Stimulated activated naive CD4-positive, alpha-beta T cell (primary cell): Measurements from ENCODE around the gene PROP1.
"Not testable (repeated sequence)": the region's sequence is repeated elsewhere in the genome, so short reads cannot be mapped to it uniquely, and the experiment has no call there.

ENCODE experiments used
- DNase-seq, 6 experiments: peaks; one replicate each; lab custom pipeline; 2025; lab: John Stamatoyannopoulos, UW

The PROP1 gene

GRCh38 chr5:177945145-177945544 is 50.9 kb downstream of the PROP1 start:
- DNase-seq, result not testable (repeated sequence)

- peak in 3 of 6 experiments; percentile 15 to 42 (median 19) for DNase-seq
Observed at GRCh38 chr5:177943805-177944736, 52.0 kb downstream of the PROP1 start.

- DNase-seq, result not testable (repeated sequence)
Observed at GRCh38 chr5:177942896-177943295, 53.1 kb downstream of the PROP1 start.
